NOMO-1 treated with DMSO at 0.1 percent for 48 hours (cell line): ENCODE data around the gene KIAA1755.

Experiments used
- DNase-seq: peaks from one replicate; lab custom pipeline; 2025; ENCODE audit not compliant: unreplicated experiment; lab: John Stamatoyannopoulos, UW

The KIAA1755 gene

GRCh38 chr20:38190166-38190565 is 70.4 kb downstream of the KIAA1755 start:
- no peak for DNase-seq

- peak; percentile 62 for DNase-seq
Observed at GRCh38 chr20:38187517-38187916, 73.0 kb downstream of the KIAA1755 start.

GRCh38 chr20:38186788-38187221 is 73.7 kb downstream of the KIAA1755 start:
- DNase-seq, result peak; percentile 13

- DNase-seq, result no peak
Observed at GRCh38 chr20:38184101-38184500, 76.4 kb downstream of the KIAA1755 start.

- no peak for DNase-seq
Observed at GRCh38 chr20:38181971-38182370, 78.6 kb downstream of the KIAA1755 start.

GRCh38 chr20:38181207-38181801 is 79.2 kb downstream of the KIAA1755 start:
- no peak for DNase-seq

GRCh38 chr20:38180781-38181180 is 79.8 kb downstream of the KIAA1755 start:
- no peak for DNase-seq

- no peak for DNase-seq
Observed at GRCh38 chr20:38179846-38180245, 80.7 kb downstream of the KIAA1755 start.

GRCh38 chr20:38178581-38178980 is 82.0 kb downstream of the KIAA1755 start:
- DNase-seq, result no peak

- DNase-seq, result peak; percentile 73
Observed at GRCh38 chr20:38178065-38178491, 82.5 kb downstream of the KIAA1755 start.

GRCh38 chr20:38177201-38177600 is 83.3 kb downstream of the KIAA1755 start:
- DNase-seq, result no peak

- no peak for DNase-seq
Observed at GRCh38 chr20:38175304-38176180, 85.0 kb downstream of the KIAA1755 start.

GRCh38 chr20:38173237-38174156 is 87.0 kb downstream of the KIAA1755 start:
- no peak for DNase-seq

- no peak for DNase-seq
Observed at GRCh38 chr20:38172408-38172807, 88.1 kb downstream of the KIAA1755 start.

GRCh38 chr20:38171675-38172043 is 88.9 kb downstream of the KIAA1755 start:
- DNase-seq, result no peak

GRCh38 chr20:38170826-38171674 is 89.5 kb downstream of the KIAA1755 start:
- DNase-seq, result no peak

- no peak for DNase-seq
Observed at GRCh38 chr20:38170219-38170825, 90.2 kb downstream of the KIAA1755 start.

- DNase-seq, result no peak
Observed at GRCh38 chr20:38169636-38170193, 90.8 kb downstream of the KIAA1755 start.

- peak; percentile 51 for DNase-seq
Observed at GRCh38 chr20:38168791-38169589, 91.5 kb downstream of the KIAA1755 start.
